Activated CD4-positive, alpha-beta T cell treated with anti-CD3 and anti-CD28 coated beads, Interleukin-2, amount 50 U/mL, for 4 hours (primary cell): Measurements from ENCODE around the gene RSPH9.
"Not testable (repeated sequence)": the region's sequence is repeated elsewhere in the genome, so short reads cannot be mapped to it uniquely, and the experiment has no call there.

Source experiments
- DNase-seq, 2 experiments: peaks; one replicate each; pipeline ENCODE4 v3.0.0-alpha.2; 2020

RSPH9 gene

DNA sequence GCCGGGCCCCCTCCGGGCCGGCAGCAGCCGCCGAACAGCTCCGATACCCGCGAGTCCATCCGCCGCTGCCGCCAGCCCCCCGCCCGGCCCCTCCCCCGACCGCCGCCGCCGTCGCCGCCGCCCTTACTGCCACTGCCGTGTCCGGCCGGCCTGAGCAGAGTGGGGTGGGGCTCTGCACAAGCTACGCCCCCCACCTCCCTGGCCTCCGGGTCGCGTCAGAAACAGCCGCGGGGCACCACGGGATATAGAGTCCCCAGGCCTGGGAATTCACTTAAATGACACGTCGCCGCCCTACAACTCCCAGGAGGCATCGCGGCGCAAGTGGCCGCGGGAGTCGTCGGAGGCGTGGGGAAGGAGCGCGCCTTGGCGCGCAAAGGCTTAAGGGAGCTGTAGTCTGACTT is 15.7 kb upstream of the RSPH9 start, which contains the start of gene GTPBP2:
TSS of gene GTPBP2 (minus strand) at position 161 of the 401 bp plus-strand sequence. CDS start at position 59, 102 bp downstream.
- DNase-seq: peak; percentile 94

DNA sequence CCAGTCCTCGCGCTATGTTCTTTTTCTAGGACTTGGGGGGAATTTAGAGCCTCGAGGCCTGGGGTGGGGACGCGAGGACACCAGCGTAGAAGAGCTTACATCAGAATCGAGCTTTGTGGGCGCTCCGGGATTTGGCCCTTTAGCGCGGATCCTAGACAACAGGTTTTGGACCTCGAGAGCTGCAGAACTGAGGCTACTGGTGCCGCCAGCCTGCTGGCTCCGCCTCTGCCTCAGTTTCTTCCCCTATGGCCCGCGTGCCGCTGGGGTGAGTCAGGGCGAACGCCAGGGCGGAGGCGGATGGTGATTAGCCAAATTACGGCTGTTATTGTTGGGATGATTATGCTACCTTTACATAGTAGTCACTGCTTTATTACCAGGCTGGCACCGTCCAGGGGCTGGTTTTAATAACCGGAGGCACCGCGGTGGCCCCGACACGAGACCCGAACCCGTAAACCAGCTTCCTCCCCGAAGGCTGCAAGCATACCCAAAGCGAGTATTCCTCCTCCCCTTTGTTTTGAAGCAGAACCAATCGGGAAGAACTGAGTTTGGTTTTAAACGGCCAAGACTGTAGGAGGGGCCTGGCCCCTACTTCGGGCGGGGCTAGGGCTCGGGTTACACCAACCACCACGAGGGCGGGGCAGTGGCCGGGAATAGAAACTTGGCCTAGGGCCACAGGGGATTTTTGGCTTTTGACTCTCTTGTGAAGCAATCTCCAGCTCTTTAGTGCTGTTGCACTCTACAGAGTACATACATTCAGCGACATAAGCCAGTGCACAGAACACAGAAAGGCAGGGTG is 15.1 kb upstream of the RSPH9 start:
- peak; percentile 76 to 77 for DNase-seq

DNA sequence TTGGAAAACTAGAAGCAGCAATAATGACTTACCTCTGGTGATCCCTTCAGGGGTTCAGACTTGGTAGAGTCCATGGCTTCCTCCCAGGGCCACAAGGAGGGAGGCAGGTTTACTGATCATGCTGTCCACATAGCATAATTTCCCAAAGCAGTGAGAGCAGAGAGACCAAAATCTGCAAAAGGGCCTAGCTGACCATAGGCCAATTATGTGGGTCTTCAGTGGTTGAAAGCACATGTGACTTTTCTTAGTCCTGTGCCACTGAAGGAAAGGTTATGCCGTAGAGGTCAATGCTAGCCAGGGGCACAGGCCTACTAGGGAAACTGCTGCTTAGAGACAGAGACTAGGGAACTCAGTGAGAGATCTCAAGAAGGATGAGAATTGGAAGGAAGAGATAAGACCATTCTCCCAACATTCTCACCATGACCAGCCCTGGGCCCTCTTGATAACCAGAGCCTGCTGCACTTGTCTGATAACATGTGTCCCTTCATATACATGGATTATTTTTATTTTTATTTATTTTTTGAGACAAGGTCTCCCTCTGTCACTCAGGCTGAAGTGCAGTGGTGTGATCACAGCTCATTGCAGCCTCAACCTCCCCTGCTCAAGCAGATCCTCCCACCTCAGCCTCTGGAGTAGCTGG is 13.7 kb upstream of the RSPH9 start:
- DNase-seq: no peak

DNA sequence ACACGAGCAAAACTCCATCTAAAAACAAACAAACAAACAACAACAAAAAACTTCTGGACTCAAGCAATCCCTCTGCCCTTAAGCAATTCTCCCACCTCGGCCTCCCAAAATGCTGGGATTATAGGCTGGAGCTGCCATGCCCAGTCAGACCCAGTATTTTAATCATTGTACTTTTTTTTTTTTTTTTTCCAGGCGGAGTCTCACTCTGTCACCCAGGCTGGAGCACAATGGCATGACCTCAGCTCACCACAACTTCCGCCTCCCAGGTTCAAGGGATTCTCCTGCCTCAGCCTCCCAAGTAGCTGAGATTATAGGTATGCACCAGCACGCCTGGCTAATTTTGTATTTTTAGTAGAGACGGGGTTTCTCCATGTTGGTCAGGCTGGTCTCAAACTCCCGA is 11.8 kb upstream of the RSPH9 start:
- not testable (repeated sequence) for DNase-seq

DNA sequence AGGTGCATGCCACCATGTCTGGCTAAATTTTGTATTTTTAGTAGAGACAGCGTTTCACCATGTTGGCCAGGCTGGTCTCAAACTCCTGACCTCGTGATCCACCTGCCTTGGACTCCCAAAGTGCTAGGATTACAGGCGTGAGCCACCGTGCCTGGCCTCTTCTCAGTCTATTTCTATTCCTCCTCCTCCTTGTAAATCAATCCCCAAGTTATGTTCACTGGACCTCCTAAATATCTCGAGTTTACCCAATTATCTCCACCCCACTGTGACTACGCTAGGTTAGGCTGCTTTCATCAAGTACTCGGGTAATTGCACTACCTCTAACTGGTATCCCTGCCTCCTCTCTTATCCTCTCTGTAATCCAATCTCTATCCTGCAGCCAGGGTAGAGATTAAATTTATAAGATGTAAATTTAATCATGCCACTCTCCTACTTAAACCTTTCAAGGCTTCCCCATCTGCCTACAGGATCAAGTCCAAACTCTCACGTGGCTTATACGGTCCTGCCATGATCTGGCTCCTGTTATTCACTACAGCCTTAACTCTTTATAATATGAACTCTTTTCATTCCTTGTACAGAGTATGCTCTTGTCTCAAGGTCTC is 10.0 kb upstream of the RSPH9 start:
- no peak for DNase-seq

DNA sequence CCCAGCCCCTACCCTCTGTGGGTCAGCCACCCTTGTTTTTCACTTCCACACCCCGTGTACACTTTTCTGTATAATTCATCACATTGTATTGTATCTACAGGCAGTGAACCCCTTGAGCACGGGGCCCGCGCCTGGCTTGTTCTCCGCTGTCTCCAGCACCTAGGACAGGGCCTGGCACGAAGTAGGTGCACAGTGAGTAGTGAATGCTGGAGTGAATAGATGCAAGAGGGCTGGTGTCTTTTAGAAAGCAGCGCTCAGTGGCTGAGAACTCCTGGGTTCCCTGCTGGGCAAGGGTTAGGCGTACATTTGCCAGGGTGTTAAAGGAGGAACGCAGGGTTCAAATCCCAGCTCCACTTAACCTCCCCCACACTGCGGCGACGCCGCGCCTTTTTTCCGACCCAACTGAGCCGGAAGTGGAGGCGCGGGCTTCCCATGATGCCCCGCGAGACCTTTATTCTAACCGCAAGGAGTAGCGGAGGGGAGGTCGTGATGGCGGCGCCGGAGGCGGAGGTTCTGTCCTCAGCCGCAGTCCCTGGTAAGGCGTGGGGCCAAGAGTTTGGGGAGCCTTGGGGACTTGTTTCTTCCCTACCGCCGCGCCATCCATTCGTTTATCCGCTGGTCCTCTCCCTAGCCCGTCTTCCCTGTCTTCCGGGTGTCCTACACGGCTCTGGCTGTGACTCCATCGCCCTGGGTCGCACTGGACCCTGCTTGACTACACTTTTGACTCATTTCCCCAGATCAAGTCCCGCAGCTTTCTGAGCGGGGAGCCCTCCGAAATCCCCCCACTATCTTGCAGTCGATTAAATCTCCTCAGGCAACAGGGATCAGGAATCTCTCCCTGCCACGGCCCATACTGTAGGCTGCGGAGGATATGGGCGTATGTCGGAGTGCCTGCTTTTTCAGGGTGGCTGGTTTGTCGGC is 9.2 kb upstream of the RSPH9 start, which contains the start of gene MAD2L1BP:
TSS of gene MAD2L1BP (plus strand) at position 454 of the 921 bp plus-strand sequence. CDS start at position 490, 36 bp downstream.
- DNase-seq: peak; percentile 79 to 83

DNA sequence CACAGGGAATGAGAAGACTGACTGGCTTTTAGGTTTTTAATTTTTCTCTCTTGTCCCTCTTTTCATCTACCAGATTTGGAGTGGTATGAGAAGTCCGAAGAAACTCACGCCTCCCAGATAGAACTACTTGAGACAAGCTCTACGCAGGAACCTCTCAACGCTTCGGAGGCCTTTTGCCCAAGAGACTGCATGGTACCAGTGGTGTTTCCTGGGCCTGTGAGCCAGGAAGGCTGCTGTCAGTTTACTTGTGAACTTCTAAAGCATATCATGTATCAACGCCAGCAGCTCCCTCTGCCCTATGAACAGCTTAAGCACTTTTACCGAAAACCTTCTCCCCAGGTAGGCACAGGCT is 8.6 kb upstream of the RSPH9 start:
- no peak for DNase-seq

DNA sequence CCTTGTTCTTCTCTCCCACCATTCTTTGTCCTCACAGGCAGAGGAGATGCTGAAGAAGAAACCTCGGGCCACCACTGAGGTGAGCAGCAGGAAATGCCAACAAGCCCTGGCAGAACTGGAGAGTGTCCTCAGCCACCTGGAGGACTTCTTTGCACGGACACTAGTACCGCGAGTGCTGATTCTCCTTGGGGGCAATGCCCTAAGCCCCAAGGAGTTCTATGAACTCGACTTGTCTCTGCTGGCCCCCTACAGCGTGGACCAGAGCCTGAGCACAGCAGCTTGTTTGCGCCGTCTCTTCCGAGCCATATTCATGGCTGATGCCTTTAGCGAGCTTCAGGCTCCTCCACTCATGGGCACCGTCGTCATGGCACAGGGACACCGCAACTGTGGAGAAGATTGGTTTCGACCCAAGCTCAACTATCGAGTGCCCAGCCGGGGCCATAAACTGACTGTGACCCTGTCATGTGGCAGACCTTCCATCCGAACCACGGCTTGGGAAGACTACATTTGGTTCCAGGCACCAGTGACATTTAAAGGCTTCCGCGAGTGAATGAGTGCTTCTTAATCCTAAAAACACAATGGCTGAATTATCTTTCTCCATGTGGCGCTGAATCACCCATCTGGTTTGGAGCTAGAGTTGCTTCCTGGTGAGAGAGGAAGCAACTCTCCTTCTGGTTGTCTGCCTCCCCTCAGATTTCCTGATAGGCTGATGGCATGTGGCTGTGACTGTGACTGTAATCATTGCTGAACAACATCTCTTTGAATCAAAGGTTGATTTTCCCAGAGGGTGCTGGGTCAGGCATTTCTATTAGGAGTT is 4.6 kb upstream of the RSPH9 start:
- DNase-seq: no peak

DNA sequence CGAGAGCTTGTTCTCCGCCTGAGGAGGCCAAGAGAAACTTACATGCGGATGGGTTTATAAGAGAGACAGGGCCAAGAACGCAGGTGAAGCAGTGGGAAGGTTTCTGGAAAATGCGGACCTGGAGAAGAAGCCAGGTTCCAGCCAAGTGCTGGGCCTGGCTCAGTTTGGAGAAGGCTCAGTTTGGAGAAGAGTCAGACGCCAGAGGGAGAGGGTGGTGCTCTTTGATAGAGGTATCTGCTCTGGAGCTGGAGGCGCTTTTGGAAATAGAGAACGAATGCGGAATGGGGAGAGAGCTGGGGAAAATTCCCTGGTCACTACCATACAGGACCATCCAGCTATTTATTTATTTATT is 753 bp downstream of the RSPH9 start:
- DNase-seq: no peak

DNA sequence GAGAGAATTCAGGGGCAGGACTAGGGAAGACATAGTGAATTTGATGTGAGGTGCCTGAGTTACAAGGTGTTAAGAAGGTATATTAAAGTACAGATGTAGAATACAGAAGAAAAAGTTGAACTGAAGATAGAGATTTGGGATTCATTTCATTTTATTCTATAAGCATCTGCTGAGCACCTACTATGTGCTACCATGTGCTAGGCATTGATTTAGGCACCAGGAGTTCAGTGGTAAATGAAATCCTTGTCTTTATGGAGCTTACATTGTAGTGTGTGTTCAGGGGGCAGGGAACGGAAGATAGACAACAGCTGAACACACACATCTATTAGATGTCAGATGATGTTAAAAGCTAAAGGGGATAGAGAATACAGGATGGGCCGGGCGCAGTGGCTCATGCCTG is 2.8 kb downstream of the RSPH9 start:
- DNase-seq: no peak

DNA sequence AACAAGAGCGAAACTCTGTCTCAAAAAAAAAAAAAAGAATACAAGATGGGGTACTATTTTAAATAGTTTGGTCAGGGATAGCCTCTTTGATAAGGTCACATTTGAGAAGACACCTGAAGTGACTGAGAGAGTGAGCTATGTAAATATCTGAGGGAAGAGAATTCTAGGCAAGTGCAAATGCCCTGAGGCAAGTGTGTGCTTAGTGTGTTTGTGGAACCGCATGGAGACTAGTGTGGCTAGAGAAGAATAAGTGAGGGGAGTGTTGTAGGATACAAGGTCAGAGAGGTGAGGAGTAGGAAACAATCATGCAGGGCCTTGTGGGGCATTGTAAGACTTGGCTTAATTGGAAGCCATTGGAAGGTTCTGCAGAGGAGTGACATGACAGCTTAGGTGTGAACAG is 3.4 kb downstream of the RSPH9 start:
- DNase-seq: no peak

DNA sequence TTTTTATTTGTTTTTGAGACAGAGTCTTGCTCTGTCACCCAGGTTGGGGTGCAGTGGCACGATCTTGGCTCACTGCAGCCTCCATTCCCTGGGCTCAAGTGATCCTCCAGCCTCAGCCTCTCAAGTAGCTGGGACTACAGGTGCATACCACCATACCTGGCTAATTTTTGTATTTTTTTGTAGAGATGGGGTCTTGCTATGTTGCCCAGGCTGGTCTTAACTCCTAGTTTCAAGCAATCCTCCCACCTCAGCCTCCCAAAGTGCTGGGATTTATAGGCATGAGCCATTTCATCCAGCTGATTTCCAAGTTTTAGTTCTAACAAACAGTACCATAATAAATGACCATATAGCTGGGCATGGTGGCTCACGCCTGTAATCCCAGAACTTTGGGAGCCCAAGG is 8.0 kb downstream of the RSPH9 start:
- DNase-seq: not testable (repeated sequence)

DNA sequence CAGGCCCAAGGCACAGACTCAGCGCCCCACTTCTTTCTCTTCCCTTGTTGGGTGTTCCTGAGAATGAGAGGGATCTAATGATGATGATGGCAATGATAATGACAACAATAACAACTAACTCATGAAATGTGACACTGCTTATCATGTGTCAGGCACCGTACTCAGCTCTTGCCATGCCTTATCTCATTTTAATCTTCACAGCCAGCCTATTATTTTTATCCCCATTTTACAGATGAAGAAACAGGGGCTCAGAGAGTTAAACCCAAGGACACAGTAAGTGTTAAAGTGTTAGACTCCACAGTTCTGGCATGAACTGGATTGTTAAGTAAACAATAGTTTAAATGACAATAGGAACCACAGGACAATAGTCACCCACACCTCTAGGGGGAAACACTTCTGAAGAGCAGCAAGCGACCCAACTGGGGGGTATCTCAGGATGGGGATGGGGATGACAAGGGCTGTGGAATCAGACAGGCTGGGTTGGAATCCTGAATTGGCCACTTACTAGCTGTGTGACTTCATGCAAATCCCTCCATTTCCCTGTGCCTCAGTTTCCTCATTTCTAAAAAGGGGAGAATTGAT is 12.5 kb downstream of the RSPH9 start:
- DNase-seq: no peak

DNA sequence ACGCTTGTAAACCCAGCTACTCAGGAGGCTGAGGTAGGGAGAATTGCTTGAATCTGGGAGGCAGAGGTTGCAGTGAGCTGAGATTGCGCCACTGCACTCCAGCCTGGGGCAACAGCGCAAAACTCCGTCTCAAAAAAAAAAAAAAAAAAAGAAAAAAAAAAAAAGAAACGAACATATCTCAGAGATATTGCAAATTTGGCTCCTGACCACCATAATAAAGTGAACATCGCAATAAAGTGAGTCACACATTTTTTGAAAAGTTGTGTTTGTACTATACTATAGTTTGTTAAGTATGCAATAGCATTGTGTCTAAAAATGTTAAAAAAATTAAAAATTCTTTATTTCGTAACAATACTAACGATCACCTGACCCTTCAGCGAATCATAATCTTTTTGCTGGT is 13.3 kb downstream of the RSPH9 start:
- no peak for DNase-seq

DNA sequence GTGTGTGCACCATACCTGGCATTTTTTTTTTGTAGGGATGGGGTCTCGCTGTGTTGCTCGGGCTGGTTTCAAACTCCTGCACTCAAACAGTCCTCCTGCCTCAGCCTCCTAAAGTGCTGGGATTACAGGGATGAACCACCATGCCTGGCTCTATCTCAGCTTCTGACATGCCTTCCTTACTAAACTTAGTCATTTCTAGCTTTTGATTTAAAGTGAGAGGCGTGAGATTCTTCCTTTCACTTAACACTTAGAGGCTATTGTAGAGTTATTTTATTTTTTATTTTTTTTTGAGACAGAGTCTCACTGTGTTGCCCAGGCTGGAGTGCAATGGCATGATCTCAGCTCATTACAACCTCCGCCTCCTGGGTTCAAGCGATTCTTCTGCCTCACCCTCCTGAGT is 18.1 kb downstream of the RSPH9 start:
- not testable (repeated sequence) for DNase-seq

DNA sequence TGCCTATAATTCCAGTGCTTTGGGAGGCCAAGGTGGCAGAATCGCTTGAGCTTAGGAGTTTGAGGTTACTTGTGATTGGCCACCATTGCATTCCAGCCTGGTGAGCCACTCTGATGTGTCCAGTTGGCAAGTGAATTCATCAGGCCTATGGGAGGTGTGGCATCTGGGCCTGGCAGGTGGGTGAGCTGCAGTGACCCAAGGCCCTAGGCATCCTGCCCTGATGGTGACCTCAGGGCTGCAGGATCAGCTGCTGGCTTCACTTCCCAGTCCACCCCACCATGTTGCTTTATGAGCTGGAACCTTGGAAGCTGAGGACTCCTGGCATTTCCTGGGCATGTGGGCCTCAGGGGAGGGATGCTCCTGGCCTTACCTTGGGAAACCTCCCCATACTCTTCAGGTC is 20.5 kb downstream of the RSPH9 start:
- no peak for DNase-seq

DNA sequence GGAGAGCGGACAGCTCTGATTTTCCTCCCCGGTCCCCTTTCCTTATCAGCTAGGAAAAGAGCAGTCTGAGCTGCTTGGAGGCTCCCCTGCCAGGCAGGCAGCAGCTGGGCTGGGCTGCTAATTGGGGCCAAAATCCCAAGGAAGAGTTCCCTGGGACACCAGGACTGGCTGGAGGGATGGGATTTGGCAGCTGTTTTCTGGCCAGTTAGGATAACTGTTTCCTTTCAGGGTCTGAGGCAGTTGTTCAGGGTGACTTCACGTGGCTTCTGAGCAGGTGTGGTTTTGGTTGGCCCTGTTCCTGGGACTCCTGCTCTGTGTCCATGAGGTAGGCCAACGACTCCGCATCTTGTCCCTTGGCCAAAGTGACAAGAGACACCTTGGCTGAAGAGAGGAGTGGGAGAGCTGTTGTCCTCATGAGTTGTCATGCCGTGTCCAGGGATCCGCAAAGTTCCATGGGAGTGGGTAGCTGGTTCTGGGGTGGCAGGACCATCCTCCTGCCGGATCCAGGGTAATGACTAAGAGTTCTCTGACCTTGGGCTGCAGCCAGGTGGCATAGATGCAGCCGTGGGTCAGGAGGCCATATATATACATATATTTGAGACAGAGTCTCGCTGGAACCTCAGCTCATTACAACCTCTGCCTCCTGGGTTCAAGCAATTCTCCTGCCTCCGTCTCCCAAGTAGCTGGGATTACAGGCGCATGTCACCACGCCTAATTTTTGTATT is 21.5 kb downstream of the RSPH9 start:
- DNase-seq: no peak

DNA sequence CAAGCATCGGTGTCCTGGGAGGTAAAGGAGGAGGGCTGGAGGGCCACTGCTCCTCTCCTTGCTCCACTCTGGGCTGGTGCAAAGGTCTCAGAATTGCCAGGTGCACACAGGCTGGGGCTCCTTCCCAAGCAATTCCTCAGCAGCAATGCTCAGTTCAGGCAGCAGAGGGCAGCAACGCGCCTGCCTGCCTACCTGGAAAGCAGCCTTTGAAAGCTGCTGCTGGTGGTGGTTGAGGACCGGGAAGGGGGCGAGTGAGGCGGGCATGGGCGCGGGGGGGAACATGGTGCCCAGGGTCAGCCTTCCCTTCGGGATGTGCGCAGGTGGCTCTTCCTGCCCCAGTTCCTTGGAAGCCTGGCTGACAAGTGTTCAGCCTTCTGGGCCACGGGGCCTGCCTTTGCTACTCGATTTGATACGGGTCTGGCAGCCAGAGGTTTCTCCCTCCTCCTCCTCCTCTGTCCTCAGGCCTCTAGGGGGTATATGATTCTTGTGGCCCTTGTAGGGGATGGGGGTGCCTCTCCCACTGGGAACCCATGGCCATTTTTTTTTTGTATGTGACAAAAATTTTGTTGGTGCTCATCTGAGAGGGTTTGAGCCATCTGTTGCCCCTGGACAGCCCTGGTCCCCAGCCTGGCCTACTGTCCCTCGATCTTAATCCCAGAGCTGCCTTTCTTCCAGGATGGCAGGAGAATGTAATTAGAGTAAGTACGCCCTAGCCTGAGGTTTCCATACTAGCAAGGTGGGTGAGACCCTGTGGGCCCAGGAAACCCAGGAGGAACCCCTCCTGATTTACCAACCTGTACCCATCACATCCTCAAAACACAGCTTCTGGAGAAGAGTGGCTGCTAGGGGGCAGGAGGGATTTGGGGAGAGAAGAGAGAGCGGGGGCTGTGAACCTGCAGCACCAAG is 22.7 kb downstream of the RSPH9 start:
- DNase-seq: peak; percentile 79 to 83

DNA sequence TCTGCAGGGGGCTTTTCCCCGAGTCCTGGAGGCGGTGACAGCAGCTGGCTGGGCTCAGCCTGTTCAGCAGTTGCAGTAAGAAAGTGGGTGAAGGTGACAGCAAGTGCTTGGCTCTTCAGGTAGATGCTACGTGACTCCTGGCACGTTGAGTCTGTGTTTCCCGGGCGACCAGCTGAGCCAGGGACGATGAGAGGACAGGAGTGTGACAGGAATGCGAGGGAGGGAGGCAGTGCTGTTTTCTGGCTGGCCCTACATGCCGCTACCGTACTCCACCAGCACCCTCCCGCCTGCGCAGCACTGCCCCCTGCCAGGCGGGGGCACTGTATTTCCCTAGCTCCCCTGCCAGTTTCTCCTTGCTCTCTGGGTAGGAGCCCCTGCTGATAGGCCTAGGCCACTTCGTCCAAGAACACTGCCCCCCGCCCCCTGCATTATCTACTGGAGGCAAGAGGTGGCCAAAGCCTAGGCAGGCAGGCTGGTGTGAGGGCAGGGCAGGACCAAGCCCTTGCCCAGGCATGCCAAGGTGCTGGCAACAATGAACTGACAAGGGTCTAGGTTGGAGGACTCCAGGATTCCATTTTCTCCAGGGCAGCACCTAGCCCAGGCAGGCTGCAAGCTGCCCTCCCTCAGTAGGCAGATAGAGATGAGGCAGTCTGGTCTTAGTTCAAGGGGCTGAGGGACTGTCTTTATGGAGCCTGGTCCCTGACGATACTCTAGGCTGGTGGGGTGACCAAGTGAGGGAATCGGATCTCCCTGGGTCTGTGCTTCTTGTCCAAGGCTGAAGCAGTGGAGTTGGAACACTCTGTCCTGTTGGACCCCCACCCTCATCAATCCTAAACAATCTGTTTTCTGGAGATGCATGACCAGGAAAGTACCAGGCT is 23.6 kb downstream of the RSPH9 start:
- DNase-seq: peak in 1 of 2 experiments; percentile 31
